Endothelial cell (in vitro differentiated cells): ENCODE data around the gene ZNF718. TPM values are rescaled to one million over a fixed set of nuclear protein-coding genes. Genes with fewer than 3 reads are reported as not detected.
"Not testable (repeated sequence)": the region's sequence is repeated elsewhere in the genome, so short reads cannot be mapped to it uniquely, and the experiment has no call there.

Experiments
- DNase-seq: peaks from one replicate; pipeline ENCODE4 v3.0.0; 2021; ENCODE audit warnings: low spot score
- H3K27ac Mint-ChIP-seq: one replicate; pipeline ENCODE4 v1.8.0; 2021; ENCODE audit warnings: mixed read lengths, inconsistent platforms; ENCODE audit not compliant: unreplicated experiment
- H3K27me3 Mint-ChIP-seq: one replicate; pipeline ENCODE4 v1.8.0; 2021; ENCODE audit warnings: mild to moderate bottlenecking, moderate library complexity, mixed read lengths, inconsistent platforms; ENCODE audit not compliant: unreplicated experiment
- H3K36me3 Mint-ChIP-seq: one replicate; pipeline ENCODE4 v1.8.0; 2021; ENCODE audit warnings: mild to moderate bottlenecking, low read depth, mixed read lengths, inconsistent platforms; ENCODE audit not compliant: unreplicated experiment
- H3K4me1 Mint-ChIP-seq: one replicate; pipeline ENCODE4 v1.8.0; 2021; ENCODE audit warnings: mild to moderate bottlenecking, mixed read lengths, inconsistent platforms; ENCODE audit not compliant: unreplicated experiment
- H3K4me3 Mint-ChIP-seq: one replicate; pipeline ENCODE4 v1.8.0; 2021; ENCODE audit warnings: mild to moderate bottlenecking, mixed read lengths, inconsistent platforms; ENCODE audit not compliant: unreplicated experiment
- H3K9me3 Mint-ChIP-seq: one replicate; pipeline ENCODE4 v1.8.0; 2021; ENCODE audit warnings: mixed read lengths, inconsistent platforms; ENCODE audit not compliant: unreplicated experiment
- CTCF ChIP-seq: fragments of 200-600 bp; sonication (generic); IDR thresholded peaks from one replicate; pipeline ENCODE4 v1.5.0; 2021; ENCODE audit warnings: antibody characterized with exemption; ENCODE audit not compliant: unreplicated experiment
- total RNA-seq: library from RNA; stranded (reverse); fragmentation: NEBNext Ultra II Directional; extraction: Animal tissue kit (Norgen Biotek cat#: 25700); gene quantifications from one replicate; pipeline ENCODE4 v1.2.1, GENCODE V29; 2021; ENCODE audit not compliant: unreplicated experiment

The ZNF718 gene
- total RNA-seq, 1 donor from 2014 or later: 14.0 TPM

DNA sequence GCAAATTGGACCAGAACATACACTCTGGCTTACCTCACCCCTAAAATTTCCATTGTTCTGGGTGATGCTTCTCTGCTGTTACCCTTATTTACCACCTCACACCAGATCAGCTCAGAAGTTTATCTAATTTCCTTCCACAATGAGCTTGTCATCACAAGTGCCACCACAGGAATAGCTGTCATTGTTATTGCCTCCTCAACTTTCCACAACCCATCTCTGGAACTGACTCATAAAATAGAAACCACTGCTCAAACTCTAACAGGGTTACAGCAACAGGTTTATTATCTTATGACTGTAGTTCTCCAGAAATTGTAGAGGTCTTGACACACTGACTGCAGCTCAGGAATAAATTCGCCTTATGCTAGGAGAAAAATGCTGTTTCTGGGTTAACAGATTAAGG is 52.7 kb downstream of the ZNF718 start:
- DNase-seq: no peak
- H3K4me1 Mint-ChIP-seq: no peaks in the 10 kb centered on the region
- H3K9me3 Mint-ChIP-seq: peaks cover 12% of the 10 kb centered on the region
- no peak overlapping the region for H3K27ac Mint-ChIP-seq
- H3K4me3 Mint-ChIP-seq: no peak overlapping the region
- peaks cover 41% of the 10 kb centered on the region for H3K36me3 Mint-ChIP-seq
- H3K27me3 Mint-ChIP-seq: no peaks in the 10 kb centered on the region
- no peak for TF ChIP-seq CTCF

GRCh38 chr4:182225-182624 is 57.9 kb downstream of the ZNF718 start:
- not testable (repeated sequence) for H3K9me3 Mint-ChIP-seq, H3K4me1 Mint-ChIP-seq
- H3K36me3 Mint-ChIP-seq: peaks cover 27% of the 10 kb centered on the region

DNA sequence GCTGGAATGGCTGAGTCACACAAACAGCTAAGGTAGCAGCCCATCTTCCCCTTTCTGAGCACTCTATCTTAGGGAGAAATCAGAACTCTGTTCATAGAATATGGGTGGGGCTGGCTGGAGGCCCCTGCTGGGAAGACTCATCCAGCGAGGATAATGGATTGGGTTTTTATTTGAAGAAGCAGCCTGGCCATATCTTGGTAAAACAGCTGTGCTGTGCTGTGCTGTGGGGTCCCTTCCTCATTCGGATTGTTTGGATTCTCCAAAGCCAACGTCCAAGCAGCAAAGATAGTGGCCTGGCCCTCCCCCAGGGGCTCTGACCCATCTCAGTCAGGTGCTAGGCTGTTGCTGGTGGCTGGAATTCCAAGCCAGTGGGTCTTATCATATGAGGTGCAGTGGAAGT is 63.8 kb downstream of the ZNF718 start:
- H3K27ac Mint-ChIP-seq: no peak overlapping the region
- H3K36me3 Mint-ChIP-seq: peaks cover 24% of the 10 kb centered on the region
- no peak overlapping the region for H3K4me3 Mint-ChIP-seq
- peaks cover 3% of the 10 kb centered on the region for H3K27me3 Mint-ChIP-seq
- no peak for TF ChIP-seq CTCF
- peaks cover 6% of the 10 kb centered on the region for H3K9me3 Mint-ChIP-seq
- DNase-seq: no peak
- peaks cover 2% of the 10 kb centered on the region for H3K4me1 Mint-ChIP-seq

More at GRCh38 chr4:182225-182624, 57.9 kb downstream of the ZNF718 start:
- H3K4me3 Mint-ChIP-seq, H3K27me3 Mint-ChIP-seq, H3K27ac Mint-ChIP-seq, DNase-seq: not testable (repeated sequence)

- Mint-ChIP-seq H3K4me1 (peaks cover 18% of the 10 kb centered on the region), H3K27ac (peak overlapping the region; percentile 72), H3K9me3 (peaks cover 14% of the 10 kb centered on the region), H3K36me3 (peaks cover 55% of the 10 kb centered on the region)
- H3K4me3 Mint-ChIP-seq, H3K27me3 Mint-ChIP-seq, DNase-seq: not testable (repeated sequence)
Measured at GRCh38 chr4:195159-195558, 70.9 kb downstream of the ZNF718 start.

GRCh38 chr4:200936-201335 is 76.6 kb downstream of the ZNF718 start:
- DNase-seq: no peak
- Mint-ChIP-seq H3K27me3 (peaks cover 14% of the 10 kb centered on the region), H3K4me3 (no peak overlapping the region), H3K4me1 (peaks cover 4% of the 10 kb centered on the region), H3K9me3 (peaks cover 38% of the 10 kb centered on the region), H3K27ac (no peak overlapping the region), H3K36me3 (peaks cover 77% of the 10 kb centered on the region)
- no peak for TF ChIP-seq CTCF

GRCh38 chr4:202822-203221 is 78.5 kb downstream of the ZNF718 start:
- H3K36me3 Mint-ChIP-seq: peaks cover 74% of the 10 kb centered on the region
- peaks cover 19% of the 10 kb centered on the region for H3K27me3 Mint-ChIP-seq
- not testable (repeated sequence) for DNase-seq, H3K4me1 Mint-ChIP-seq, H3K27ac Mint-ChIP-seq
- H3K4me3 Mint-ChIP-seq: peak overlapping the region; percentile 64
- peaks cover 39% of the 10 kb centered on the region for H3K9me3 Mint-ChIP-seq
